ENCODE results near the gene KLHL17. TPM values are rescaled to one million over a fixed set of nuclear protein-coding genes. Genes with fewer than 3 reads are reported as not detected.

The KLHL17 gene
- total RNA-seq, 1 experiment from 2014 or later = 32.1 TPM

- H3K27ac ChIP-seq (ENCODE audit: low read length) = no peak overlapping the region
- H3K27me3 ChIP-seq (ENCODE audit: low read length) = no peaks in the 10 kb centered on the region
- ATAC-seq (no peak), DNase-seq (no peak)
- no TSS peak for BruUV-seq (replicated peaks)
- POLR2A ChIA-PET (ENCODE audit: unreplicated experiment) = no interaction called here
- no peaks in the 10 kb centered on the region for H3K9me3 ChIP-seq (ENCODE audit: low read length)
- H2AFZ ChIP-seq (ENCODE audit: low read length) = no peak overlapping the region
- H3F3A ChIP-seq (ENCODE audit: low read length, unreplicated experiment) = no peaks in the 10 kb centered on the region
- H3K9me2 ChIP-seq (replicated peaks; ENCODE audit: low read length) = no peaks in the 10 kb centered on the region
- H3K4me3 ChIP-seq (ENCODE audit: low read length) = no peak overlapping the region
- peaks cover 42% of the 10 kb centered on the region for H3K36me3 ChIP-seq (ENCODE audit: low read depth, low read length)
- no peak for TF ChIP-seq EZH2 (IDR thresholded peaks at IDR 0.05; ENCODE audit: low read length, unreplicated experiment)
- TF ChIP-seq CTCF (conservative IDR thresholded peaks at IDR 0.05; ENCODE audit: low read depth, low read length) = no peak
- no peak for TF ChIP-seq EZH2phosphoT487 (IDR thresholded peaks at IDR 0.05; ENCODE audit: borderline replicate concordance, low read length)
- peaks cover 9% of the 10 kb centered on the region for H3K4me1 ChIP-seq (ENCODE audit: insufficient read depth, low read length)
- CTCF ChIA-PET = no interaction called here
- H4K20me1 ChIP-seq (ENCODE audit: low read length) = peaks cover 5% of the 10 kb centered on the region; the same call in 1 of the 2 replicates
- H3K4me2 ChIP-seq (ENCODE audit: low read length) = no peak overlapping the region
- peaks cover 38% of the 10 kb centered on the region for H3K79me2 ChIP-seq (ENCODE audit: low read length)
- intact Hi-C loops (cut with micrococcal nuclease) = no loop called here
- H3K9ac ChIP-seq (ENCODE audit: low read length) = no peak overlapping the region
Measured at GRCh38 chr1:954927-955326, 5.5 kb upstream of the KLHL17 start.

GRCh38 chr1:955474-955873 is 4.9 kb upstream of the KLHL17 start:
- Histone ChIP-seq H3K27ac (ENCODE audit: low read length) (no peak overlapping the region), H3K4me1 (ENCODE audit: insufficient read depth, low read length) (peaks cover 9% of the 10 kb centered on the region), H4K20me1 (ENCODE audit: low read length) (peaks cover 5% of the 10 kb centered on the region; the same call in 1 of the 2 replicates), H3K27me3 (ENCODE audit: low read length) (no peaks in the 10 kb centered on the region), H3K9me2 (replicated peaks; ENCODE audit: low read length) (no peaks in the 10 kb centered on the region), H3K4me3 (ENCODE audit: low read length) (no peak overlapping the region), H3K9ac (ENCODE audit: low read length) (no peak overlapping the region), H3K79me2 (ENCODE audit: low read length) (peaks cover 38% of the 10 kb centered on the region), H3K36me3 (ENCODE audit: low read depth, low read length) (peaks cover 36% of the 10 kb centered on the region), H3K4me2 (ENCODE audit: low read length) (no peak overlapping the region), H3F3A (ENCODE audit: low read length, unreplicated experiment) (no peaks in the 10 kb centered on the region), H2AFZ (ENCODE audit: low read length) (no peak overlapping the region), H3K9me3 (ENCODE audit: low read length) (no peaks in the 10 kb centered on the region)
- POLR2A ChIA-PET (ENCODE audit: unreplicated experiment) = no interaction called here
- intact Hi-C loops (cut with micrococcal nuclease) = no loop called here
- CTCF ChIA-PET = no interaction called here
- no peak for DNase-seq
- no TSS peak for BruUV-seq (replicated peaks)
- no peak for ATAC-seq
- no peak for TF ChIP-seq EZH2phosphoT487 (IDR thresholded peaks at IDR 0.05; ENCODE audit: borderline replicate concordance, low read length)
- no peak for TF ChIP-seq CTCF (conservative IDR thresholded peaks at IDR 0.05; ENCODE audit: low read depth, low read length)
- TF ChIP-seq EZH2 (IDR thresholded peaks at IDR 0.05; ENCODE audit: low read length, unreplicated experiment) = no peak

- H2AFZ ChIP-seq (ENCODE audit: low read length) = no peak overlapping the region
- no peaks in the 10 kb centered on the region for H3K9me3 ChIP-seq (ENCODE audit: low read length)
- peaks cover 12% of the 10 kb centered on the region for H3K4me1 ChIP-seq (ENCODE audit: insufficient read depth, low read length)
- H3K27me3 ChIP-seq (ENCODE audit: low read length) = no peaks in the 10 kb centered on the region
- BruUV-seq (replicated peaks) = no TSS peak
- DNase-seq (no peak), ATAC-seq (no peak)
- intact Hi-C loops (cut with micrococcal nuclease) = no loop called here
- no peaks in the 10 kb centered on the region for H3F3A ChIP-seq (ENCODE audit: low read length, unreplicated experiment)
- H3K36me3 ChIP-seq (ENCODE audit: low read depth, low read length) = peaks cover 25% of the 10 kb centered on the region
- POLR2A ChIA-PET (ENCODE audit: unreplicated experiment) = no interaction called here
- no peaks in the 10 kb centered on the region for H3K9me2 ChIP-seq (replicated peaks; ENCODE audit: low read length)
- no peak overlapping the region for H3K4me2 ChIP-seq (ENCODE audit: low read length)
- CTCF ChIA-PET = no interaction called here
- H3K9ac ChIP-seq (ENCODE audit: low read length) = no peak overlapping the region
- H3K79me2 ChIP-seq (ENCODE audit: low read length) = peaks cover 38% of the 10 kb centered on the region
- no peak overlapping the region for H3K27ac ChIP-seq (ENCODE audit: low read length)
- peaks cover 5% of the 10 kb centered on the region; the same call in 1 of the 2 replicates for H4K20me1 ChIP-seq (ENCODE audit: low read length)
- no peak overlapping the region for H3K4me3 ChIP-seq (ENCODE audit: low read length)
- TF ChIP-seq EZH2 (IDR thresholded peaks at IDR 0.05; ENCODE audit: low read length, unreplicated experiment) (no peak), CTCF (conservative IDR thresholded peaks at IDR 0.05; ENCODE audit: low read depth, low read length) (no peak), EZH2phosphoT487 (IDR thresholded peaks at IDR 0.05; ENCODE audit: borderline replicate concordance, low read length) (no peak)
Measured at GRCh38 chr1:956636-957035, 3.7 kb upstream of the KLHL17 start.

Measured in PC-3 (cell line).